PFSK-1 (cell line): ENCODE measurements around the gene FSTL1.

Experiments used
- FOXP2 ChIP-seq: optimal IDR thresholded peaks from 2 replicates; pipeline ENCODE3; 2011; ENCODE audit warnings: borderline replicate concordance, control low read depth, inconsistent platforms; ENCODE audit not compliant: insufficient read depth; ENCODE audit errors: extremely low read length, extremely low read depth
- POLR2AphosphoS5 ChIP-seq: IDR thresholded peaks from 2 replicates; pipeline ENCODE4 v1.6.1; 2012; ENCODE audit warnings: low read depth, mild to moderate bottlenecking, control low read depth, low read length, moderate library complexity
- REST ChIP-seq, 2 experiments: IDR thresholded peaks; 2 replicates each; pipeline versions ENCODE4 v1.6.1 to v1.8.0; 2011 to 2012; ENCODE audit warnings: low read depth in 2 of 2, low read length in 2 of 2, control low read depth in 1 of 2, inconsistent platforms in 1 of 2, mild to moderate bottlenecking in 1 of 2, moderate library complexity in 1 of 2; ENCODE audit not compliant: insufficient read depth in 1 of 2
- SIN3A ChIP-seq: IDR thresholded peaks from 2 replicates; pipeline ENCODE4 v1.6.1; 2012; ENCODE audit warnings: mild to moderate bottlenecking, low read length, moderate library complexity, borderline replicate concordance; ENCODE audit not compliant: insufficient read depth
- TAF1 ChIP-seq: IDR thresholded peaks from 2 replicates; pipeline ENCODE4 v1.6.1; 2012; ENCODE audit warnings: low read length, control low read depth, borderline replicate concordance; ENCODE audit not compliant: insufficient read depth

GRCh38 chr3:120497818-120498217, 47.0 kb upstream of the FSTL1 start:
- TF ChIP-seq REST (IDR thresholded peaks at IDR 0.05; ENCODE audit: insufficient read depth in 1 of 2, low read depth in 2 of 2, low read length in 2 of 2), result no peak
- TF ChIP-seq TAF1, result no peak
- no peak for TF ChIP-seq POLR2AphosphoS5
- TF ChIP-seq SIN3A, result no peak
- TF ChIP-seq FOXP2, result no peak
